ENCODE results near the gene RALGAPA2. TPM values are rescaled to one million over a fixed set of nuclear protein-coding genes. Genes with fewer than 3 reads are reported as not detected.

RALGAPA2 gene
- total RNA-seq, 4 donors from 2014 or later = 25.9 to 48.9 (median 38.6) TPM

GRCh38 chr20:20612251-20612650, 100.2 kb downstream of the RALGAPA2 start:
- no peaks in the 10 kb centered on the region for H3K9me3 ChIP-seq
- intact Hi-C loops (cut with DNase I; ENCODE audit: low total_unique reads) = no loop called here
- DNase-seq = no peak
- H3K4me3 ChIP-seq = no peak overlapping the region
- no peak overlapping the region for H3K27ac ChIP-seq
- TF ChIP-seq POLR2A (IDR thresholded peaks at IDR 0.05) (no peak), CTCF (IDR thresholded peaks at IDR 0.05) (no peak)
- no peaks in the 10 kb centered on the region for H3K36me3 ChIP-seq
- H3K4me1 ChIP-seq = no peaks in the 10 kb centered on the region
- no peaks in the 10 kb centered on the region for H3K27me3 ChIP-seq

GRCh38 chr20:20611167-20611566, 101.3 kb downstream of the RALGAPA2 start:
- H3K27ac ChIP-seq = no peak overlapping the region
- no peaks in the 10 kb centered on the region for H3K9me3 ChIP-seq
- H3K4me1 ChIP-seq = no peaks in the 10 kb centered on the region
- no peaks in the 10 kb centered on the region for H3K36me3 ChIP-seq
- intact Hi-C loops (cut with DNase I; ENCODE audit: low total_unique reads) = no loop called here
- DNase-seq = no peak
- no peaks in the 10 kb centered on the region for H3K27me3 ChIP-seq
- TF ChIP-seq POLR2A (IDR thresholded peaks at IDR 0.05) (no peak), CTCF (IDR thresholded peaks at IDR 0.05) (no peak)
- no peak overlapping the region for H3K4me3 ChIP-seq

- Histone ChIP-seq H3K4me1 (no peaks in the 10 kb centered on the region), H3K27me3 (no peaks in the 10 kb centered on the region), H3K27ac (no peak overlapping the region), H3K4me3 (no peak overlapping the region), H3K9me3 (no peaks in the 10 kb centered on the region), H3K36me3 (no peaks in the 10 kb centered on the region)
- intact Hi-C loops (cut with DNase I; ENCODE audit: low total_unique reads) = no loop called here
- TF ChIP-seq CTCF (IDR thresholded peaks at IDR 0.05) (no peak), POLR2A (IDR thresholded peaks at IDR 0.05) (no peak)
- no peak for DNase-seq
Measured at GRCh38 chr20:20609522-20609921, 102.9 kb downstream of the RALGAPA2 start.

- H3K9me3 ChIP-seq = no peaks in the 10 kb centered on the region
- intact Hi-C loops (cut with DNase I; ENCODE audit: low total_unique reads) = no loop called here
- no peak overlapping the region for H3K27ac ChIP-seq
- DNase-seq = no peak
- no peaks in the 10 kb centered on the region for H3K36me3 ChIP-seq
- H3K4me1 ChIP-seq = no peaks in the 10 kb centered on the region
- H3K27me3 ChIP-seq = no peaks in the 10 kb centered on the region
- H3K4me3 ChIP-seq = no peak overlapping the region
- no peak for TF ChIP-seq POLR2A (IDR thresholded peaks at IDR 0.05)
Measured at GRCh38 chr20:20608641-20609040, 103.8 kb downstream of the RALGAPA2 start.

GRCh38 chr20:20608041-20608440, 104.4 kb downstream of the RALGAPA2 start:
- Histone ChIP-seq H3K27me3 (no peaks in the 10 kb centered on the region), H3K4me3 (no peak overlapping the region), H3K36me3 (no peaks in the 10 kb centered on the region), H3K4me1 (no peaks in the 10 kb centered on the region), H3K9me3 (no peaks in the 10 kb centered on the region), H3K27ac (no peak overlapping the region)
- no peak for TF ChIP-seq POLR2A (IDR thresholded peaks at IDR 0.05)
- TF ChIP-seq CTCF (IDR thresholded peaks at IDR 0.05) = no peak
- intact Hi-C loops (cut with DNase I; ENCODE audit: low total_unique reads) = no loop called here
- no peak for DNase-seq

- Histone ChIP-seq H3K27ac (no peak overlapping the region), H3K4me3 (no peak overlapping the region), H3K9me3 (no peaks in the 10 kb centered on the region), H3K4me1 (no peaks in the 10 kb centered on the region), H3K36me3 (no peaks in the 10 kb centered on the region), H3K27me3 (no peaks in the 10 kb centered on the region)
- intact Hi-C loops (cut with DNase I; ENCODE audit: low total_unique reads) = no loop called here
- no peak for DNase-seq
- TF ChIP-seq POLR2A (IDR thresholded peaks at IDR 0.05) = no peak
- no peak for TF ChIP-seq CTCF (IDR thresholded peaks at IDR 0.05)
Measured at GRCh38 chr20:20606881-20607280, 105.6 kb downstream of the RALGAPA2 start.
